T-helper 1 cell treated with Interleukin-12 subunit alpha and Interleukin-12 subunit beta and Interleukin-4 antibody, amounts not matched to agents 30 ng/mL and 1 ng/mL, for 36 hours (primary cell): Measurements from ENCODE around the gene RASGRP4. TPM values are rescaled to one million over a fixed set of nuclear protein-coding genes. Genes with fewer than 3 reads are reported as not detected.

Source experiments
- total RNA-seq: library from RNA; stranded (reverse); gene quantifications from 2 replicates; pipeline ENCODE4 v1.2.3, GENCODE V29; 2022

RASGRP4 gene
- total RNA-seq, 1 donor from 2014 or later: 0.86 TPM

Other genes starting within 250 kb of the RASGRP4 start
- 0.41 and 1.3 TPM in 2 replicates for gene DPF1, start 202.0 kb downstream of the RASGRP4 start, total RNA-seq
- gene PPP1R14A, start 169.8 kb downstream of the RASGRP4 start, total RNA-seq: 66.1 and 70.6 TPM in 2 replicates
- gene SPINT2, start 161.6 kb downstream of the RASGRP4 start, total RNA-seq: 75.5 and 82.3 TPM in 2 replicates
- 0.51 and 0.86 TPM in 2 replicates for gene C19orf33, start 122.0 kb downstream of the RASGRP4 start, total RNA-seq
- gene YIF1B, start 110.3 kb downstream of the RASGRP4 start, total RNA-seq: 87.4 and 96.2 TPM in 2 replicates
- gene KCNK6, start 106.4 kb downstream of the RASGRP4 start, total RNA-seq: 21.6 and 22.1 TPM in 2 replicates
- gene CATSPERG, start 90.4 kb downstream of the RASGRP4 start, total RNA-seq: 7.2 and 7.6 TPM in 2 replicates
- 208 and 214 TPM in 2 replicates for gene PSMD8, start 51.6 kb downstream of the RASGRP4 start, total RNA-seq
- 0.27 TPM in 1 of 2 replicates, not detected in the other for gene GGN, start 38.2 kb downstream of the RASGRP4 start, total RNA-seq
- gene SPRED3, start 37.5 kb downstream of the RASGRP4 start, total RNA-seq: 2.0 and 2.1 TPM in 2 replicates
- gene FAM98C, start 23.1 kb downstream of the RASGRP4 start, total RNA-seq: 33.2 and 35.0 TPM in 2 replicates
- 2.3 and 2.9 TPM in 2 replicates for gene RYR1, start 7.5 kb upstream of the RASGRP4 start, total RNA-seq
- gene MAP4K1, start 191.7 kb upstream of the RASGRP4 start, total RNA-seq: 307 and 314 TPM in 2 replicates
- 313 and 314 TPM in 2 replicates for gene EIF3K, start 193.0 kb upstream of the RASGRP4 start, total RNA-seq
- gene ACTN4, start 221.4 kb upstream of the RASGRP4 start, total RNA-seq: 435 and 443 TPM in 2 replicates